Forelimb muscle (tissue), 1 donor: ENCODE results near the gene MCM3. TPM values are rescaled to one million over a fixed set of nuclear protein-coding genes. Genes with fewer than 3 reads are reported as not detected.

Source experiments
- DNase-seq: peaks from one replicate; pipeline ENCODE4 v3.0.0-alpha.2; 2013; ENCODE audit warnings: low read depth
- polyA plus RNA-seq: library from polyadenylated mRNA; unstranded; fragments of 120-200 nt; gene quantifications from one replicate; pipeline ENCODE4 v1.2.1, GENCODE V29; 2013; ENCODE audit not compliant: insufficient read length

Gene MCM3
- polyA plus RNA-seq, 1 donor = 35.2 TPM

- DNase-seq = no peak
Observed at GRCh38 chr6:52251113-52251512, 33.4 kb downstream of the MCM3 start.

DNA sequence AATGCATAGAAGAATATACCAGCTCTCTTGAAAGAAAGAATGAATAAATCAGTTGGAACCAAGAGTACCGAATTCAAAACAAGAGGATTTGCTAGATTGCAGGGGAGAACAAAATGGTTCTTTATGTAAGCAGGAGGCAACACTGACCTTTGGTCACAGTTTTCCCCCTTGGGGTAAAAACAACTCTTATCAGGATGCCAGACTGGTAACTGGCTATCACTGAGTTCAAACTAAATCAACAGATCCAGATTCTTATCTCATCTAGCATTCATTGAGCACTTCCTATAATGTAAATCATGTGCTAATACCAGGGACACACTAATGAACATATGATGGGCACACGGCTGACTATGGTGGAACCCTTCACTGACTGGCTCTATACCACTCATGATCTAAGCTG is 35.5 kb downstream of the MCM3 start:
- DNase-seq = no peak

GRCh38 chr6:52245425-52245824 is 39.1 kb downstream of the MCM3 start:
- DNase-seq = no peak

DNA sequence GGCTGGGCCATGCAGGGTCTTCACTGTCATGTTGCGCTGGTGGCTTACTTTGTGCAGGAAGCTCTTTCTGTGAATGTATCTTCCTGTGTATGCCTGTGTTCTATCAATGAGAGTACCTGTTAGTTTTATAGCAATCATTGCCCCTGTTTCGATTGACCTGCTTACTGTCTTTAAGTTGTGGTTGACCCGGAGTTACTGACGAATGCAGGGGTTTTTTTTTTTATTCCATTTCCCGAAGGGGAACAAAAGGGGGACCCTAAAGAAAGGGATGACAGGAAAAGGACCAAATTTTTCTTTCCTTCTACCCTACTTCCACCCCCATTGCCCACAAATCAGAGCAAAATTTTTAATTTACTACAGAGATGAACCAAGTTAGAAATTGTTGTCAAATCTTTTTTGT is 40.1 kb downstream of the MCM3 start, which contains the start of gene IL17F:
Gene IL17F (minus strand): TSS at position 101 of the 400 bp plus-strand sequence. CDS start 71 bp downstream, at position 30.
- DNase-seq = no peak

DNA sequence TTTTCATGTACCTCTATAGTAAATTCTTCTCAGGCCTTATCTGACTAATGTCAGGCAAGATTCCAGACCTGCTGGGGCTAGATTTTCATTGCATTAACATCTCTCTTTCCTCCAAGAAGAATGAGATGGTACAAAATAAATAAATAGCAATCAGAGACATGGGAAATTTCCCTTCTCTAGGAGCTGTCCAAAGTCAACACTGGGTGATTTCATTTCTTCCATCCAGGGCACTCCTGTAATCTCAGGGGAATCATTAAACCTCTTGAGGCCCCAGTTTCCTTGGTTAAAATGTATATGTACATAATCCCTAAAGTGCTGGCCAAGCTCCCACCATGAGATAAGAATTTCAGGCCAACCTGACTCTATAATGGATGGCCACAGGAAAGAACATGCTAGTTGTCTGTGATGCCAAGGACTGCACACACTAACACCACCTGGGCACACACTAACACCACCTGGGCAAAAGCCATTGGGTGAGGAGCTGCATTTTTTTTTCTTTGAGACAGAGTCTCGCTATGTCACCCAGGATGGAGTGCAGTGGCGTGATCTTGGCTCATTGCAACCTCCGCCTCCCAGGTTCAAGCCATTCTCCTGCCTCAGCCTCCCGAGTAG is 41.2 kb downstream of the MCM3 start:
- no peak for DNase-seq

DNA sequence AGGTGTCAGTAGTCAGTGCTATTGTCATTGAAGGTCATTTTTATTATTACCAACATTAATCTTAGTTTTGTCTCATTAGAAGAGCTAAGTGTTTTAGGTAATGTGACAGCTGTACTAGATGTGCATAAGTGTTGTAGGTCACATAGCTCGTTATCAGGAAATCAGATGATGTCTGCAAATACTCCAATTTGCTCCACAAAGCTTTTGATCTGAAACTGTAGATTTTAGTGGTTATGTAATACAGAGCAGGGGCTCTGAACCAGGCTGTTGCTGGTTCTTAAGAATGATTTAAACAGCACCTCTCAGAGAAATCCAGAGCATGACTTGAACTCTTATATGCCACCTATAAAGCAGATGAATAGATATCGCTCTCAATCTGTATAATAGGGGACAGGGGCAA is 42.7 kb downstream of the MCM3 start:
- no peak for DNase-seq

DNA sequence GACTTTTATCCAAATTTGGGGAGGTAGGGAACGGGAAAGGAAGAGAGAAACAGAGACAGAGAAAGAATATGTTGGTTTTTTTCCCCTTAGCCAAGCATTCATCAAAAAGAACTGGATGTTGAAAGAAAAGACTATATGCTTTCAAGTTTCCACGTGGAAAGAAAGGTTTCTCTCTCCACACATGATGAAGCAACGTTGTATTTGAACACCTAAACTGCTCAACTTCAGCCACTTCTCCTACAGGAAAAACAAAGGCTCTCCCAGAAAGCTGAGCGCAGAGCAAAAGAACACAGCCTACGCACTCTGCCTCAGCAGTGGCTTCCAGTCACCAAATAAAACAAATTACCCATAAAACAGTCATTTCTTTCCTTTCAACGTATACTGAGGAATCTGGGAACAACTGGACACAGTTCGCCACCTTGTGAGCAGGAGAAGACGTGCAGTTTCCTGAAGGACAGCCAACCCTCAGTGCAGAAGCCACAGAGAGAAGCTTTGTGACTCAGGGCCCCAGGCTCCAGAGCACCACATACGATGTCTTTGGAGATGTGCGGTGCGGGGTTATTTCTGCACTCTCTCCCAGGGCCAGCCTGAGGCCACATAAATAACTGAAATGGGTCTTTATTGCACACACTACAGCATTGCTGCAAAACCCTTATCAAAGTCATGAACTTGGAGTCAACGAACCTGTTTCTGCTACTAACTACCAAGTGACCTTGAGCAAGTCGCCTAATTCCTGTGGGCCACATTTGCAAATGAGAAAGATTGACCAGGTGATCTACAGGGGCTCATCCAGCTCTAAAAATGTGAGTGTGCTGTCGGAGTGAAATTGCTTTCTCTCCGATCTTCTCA is 50.3 kb downstream of the MCM3 start:
- peak; percentile 4 for DNase-seq

DNA sequence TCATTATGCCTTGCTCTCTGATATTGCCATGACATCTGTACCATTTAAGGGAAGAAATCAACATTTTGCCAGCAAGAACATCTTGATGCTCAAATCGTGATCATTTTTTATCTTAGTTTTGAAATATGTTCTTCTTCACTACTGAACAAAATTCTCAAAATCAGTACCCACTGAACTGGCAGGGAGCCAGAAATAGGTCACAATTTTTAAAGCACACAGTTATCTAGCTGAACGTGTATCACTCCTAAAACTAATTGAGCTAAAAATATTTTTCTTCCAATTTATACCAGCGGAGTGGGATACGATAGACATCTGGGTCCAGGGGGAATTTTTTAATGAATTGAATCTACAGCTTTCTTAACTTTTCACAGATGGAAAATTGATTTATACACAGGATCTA is 51.5 kb downstream of the MCM3 start:
- DNase-seq = no peak

DNA sequence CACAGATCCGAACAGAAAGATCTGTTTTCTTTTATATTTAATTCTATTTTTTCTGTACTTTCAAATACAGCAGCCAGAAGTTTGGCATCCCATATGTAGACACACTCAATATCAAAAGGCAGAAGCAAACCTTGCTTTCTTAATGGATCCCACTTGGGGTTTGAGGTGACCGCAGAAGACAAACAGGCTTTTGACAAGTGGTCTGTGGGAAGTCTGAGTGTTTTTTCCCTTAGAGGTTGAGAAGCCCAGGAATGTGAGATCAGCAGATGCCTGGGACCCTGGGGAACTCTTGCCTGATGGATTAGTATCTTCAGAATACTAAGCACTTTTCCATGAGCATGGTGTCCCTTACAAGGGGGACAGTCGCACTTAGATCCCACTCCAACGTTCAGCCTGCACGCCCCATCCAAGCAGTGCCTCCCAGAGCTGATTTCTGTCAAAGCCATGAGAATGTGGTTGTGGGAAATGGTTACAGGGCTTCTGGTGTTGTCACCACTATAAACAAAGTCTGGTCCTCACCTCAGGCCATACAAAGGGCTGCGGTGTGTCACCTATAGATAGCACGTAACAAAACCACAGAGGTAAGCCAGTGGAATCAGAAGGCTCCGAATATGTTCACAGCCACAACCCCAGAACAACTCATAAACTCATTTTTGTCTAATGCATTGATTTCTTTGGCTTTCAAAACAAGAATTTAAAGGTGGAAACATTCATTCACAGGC is 53.0 kb downstream of the MCM3 start:
- no peak for DNase-seq

DNA sequence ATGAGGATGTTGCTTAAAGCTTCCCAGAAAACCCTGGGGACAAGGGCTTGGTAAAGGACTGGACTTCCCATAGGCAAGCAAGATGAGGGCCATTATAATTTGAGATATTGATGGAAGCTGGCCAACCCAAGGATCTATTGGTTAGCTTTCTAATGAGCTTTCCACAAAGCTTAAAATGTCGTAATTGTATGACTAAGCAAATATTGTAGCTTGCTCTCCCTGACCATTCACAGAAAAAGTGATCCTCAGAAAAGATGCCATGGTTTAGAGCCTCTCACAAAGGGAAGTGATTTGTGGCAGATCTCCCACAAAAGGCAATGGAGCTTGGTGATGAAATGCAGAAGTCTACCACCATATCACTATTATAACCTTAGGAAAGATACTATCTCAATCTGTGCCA is 53.9 kb downstream of the MCM3 start:
- no peak for DNase-seq

- DNase-seq = no peak
Observed at GRCh38 chr6:52227495-52227894, 57.0 kb downstream of the MCM3 start.

DNA sequence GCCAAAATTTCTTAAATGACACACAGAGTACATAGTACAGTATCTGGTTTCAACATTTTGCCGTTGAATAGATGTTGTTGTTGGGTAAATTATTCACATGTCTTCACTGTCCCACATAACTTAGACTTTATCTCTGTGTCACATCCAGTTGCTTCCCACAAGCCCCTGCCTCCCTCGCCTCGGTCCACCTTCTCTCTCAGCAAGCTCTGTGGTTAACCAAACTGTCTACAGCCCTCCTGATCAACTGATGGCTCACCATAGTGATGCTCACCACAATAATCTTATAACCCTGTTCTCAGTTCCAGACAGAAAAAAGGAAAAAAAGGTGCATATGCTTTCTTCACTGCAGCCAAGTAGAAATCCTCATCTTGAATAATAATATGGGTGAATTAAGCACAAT is 63.2 kb downstream of the MCM3 start:
- DNase-seq = no peak

DNA sequence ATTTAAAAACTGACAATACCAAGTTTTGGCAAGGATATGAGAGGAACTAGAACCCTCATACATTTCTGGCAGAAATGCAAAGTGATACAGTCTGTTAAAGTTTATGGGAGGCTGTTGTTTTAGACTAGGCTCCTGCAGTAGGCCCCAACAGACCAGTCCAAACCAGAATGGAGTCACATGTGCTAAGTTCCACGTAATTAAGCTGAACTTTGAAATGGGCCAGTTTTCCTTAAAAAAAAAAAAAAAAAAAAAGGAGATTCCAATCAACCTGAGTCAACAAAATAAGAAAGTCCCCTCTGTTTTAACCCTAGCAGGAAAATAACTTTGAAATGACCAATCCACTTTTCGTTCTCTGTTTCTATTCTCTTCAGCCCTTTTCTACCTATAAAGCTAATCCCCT is 66.8 kb downstream of the MCM3 start:
- DNase-seq = no peak

DNA sequence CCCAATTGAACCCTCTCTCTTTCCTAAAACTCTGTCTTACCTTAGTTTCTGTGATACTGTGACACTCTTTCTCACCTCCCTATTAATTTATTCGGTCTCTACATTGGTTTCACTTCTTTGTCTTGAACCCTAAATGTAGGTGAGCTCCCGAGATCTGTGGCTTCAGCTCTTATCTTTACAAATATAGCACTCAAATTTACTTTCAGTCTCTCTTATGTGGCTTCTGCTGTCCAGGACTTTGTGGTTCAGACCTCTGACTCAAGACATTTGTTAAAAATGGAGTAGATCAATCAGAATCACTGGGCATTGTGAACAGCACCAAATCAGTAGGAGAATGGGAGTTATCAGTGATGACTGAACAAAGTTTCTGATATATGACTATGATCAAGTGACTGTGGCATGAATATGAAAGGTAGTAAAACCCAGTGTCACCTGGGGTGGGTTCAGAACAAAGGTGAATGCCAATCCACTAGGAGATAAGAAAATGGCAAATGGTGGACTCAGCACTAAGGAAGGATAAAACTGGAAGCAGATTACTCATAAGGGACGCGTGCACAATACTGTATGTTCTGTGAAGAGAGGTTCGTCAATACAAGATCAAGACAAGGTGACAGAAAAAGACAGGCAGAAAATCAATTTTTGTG is 67.5 kb downstream of the MCM3 start:
- no peak for DNase-seq

GRCh38 chr6:52215787-52216186 is 68.8 kb downstream of the MCM3 start:
- no peak for DNase-seq

Other genes with a start within 250 kb of the MCM3 start
- 4.3 TPM for gene PKHD1, start 197.1 kb downstream of the MCM3 start, polyA plus RNA-seq
- not detected for gene IL17A, start 98.4 kb downstream of the MCM3 start, polyA plus RNA-seq
- gene IL17F, start 40.2 kb downstream of the MCM3 start, polyA plus RNA-seq = not detected
- 5.3 TPM for gene PAQR8, start 77.4 kb upstream of the MCM3 start, polyA plus RNA-seq
- gene EFHC1, start 135.6 kb upstream of the MCM3 start, polyA plus RNA-seq = 17.0 TPM